ENCODE data around the gene GRIA3. TPM values are rescaled to one million over a fixed set of nuclear protein-coding genes. Genes with fewer than 3 reads are reported as not detected.

Gene GRIA3
- polyA plus RNA-seq, 1 of the 3 experiments (the other 2 are of a cell fraction), result 0.15 TPM

DNA sequence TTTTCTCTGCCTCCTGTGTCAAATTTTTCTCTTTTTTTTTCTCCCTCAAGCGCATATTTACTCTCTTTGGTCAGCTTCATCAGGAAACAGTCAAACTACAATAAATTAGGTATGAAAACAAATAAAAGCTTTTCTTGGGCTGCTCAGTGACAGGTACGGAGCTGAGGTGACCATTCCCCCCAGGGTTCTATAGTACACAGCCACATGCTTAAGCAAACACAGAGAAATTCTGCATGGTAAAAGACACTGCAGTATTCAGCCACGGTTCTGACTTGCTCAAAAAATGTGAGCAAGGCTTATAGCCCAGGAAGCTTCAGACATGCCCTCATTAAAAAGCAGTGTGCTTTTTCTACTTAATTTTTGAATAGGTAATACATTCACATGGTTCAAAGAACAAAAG is 138.5 kb downstream of the GRIA3 start:
- no peak overlapping the region for H3K27ac ChIP-seq (ENCODE audit: low read depth in 2 of 2, low read length in 1 of 2)
- H3K79me2 ChIP-seq (ENCODE audit: insufficient read depth), result no peaks in the 10 kb centered on the region
- TF ChIP-seq, protein P1, sequence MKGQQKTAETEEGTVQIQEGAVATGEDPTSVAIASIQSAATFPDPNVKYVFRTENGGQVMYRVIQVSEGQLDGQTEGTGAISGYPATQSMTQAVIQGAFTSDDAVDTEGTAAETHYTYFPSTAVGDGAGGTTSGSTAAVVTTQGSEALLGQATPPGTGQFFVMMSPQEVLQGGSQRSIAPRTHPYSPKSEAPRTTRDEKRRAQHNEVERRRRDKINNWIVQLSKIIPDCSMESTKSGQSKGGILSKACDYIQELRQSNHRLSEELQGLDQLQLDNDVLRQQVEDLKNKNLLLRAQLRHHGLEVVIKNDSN (IDR thresholded peaks at IDR 0.05; ENCODE audit: borderline replicate concordance, low read depth), result no peak
- TF ChIP-seq YY1 (IDR thresholded peaks at IDR 0.05; ENCODE audit: low read depth), result no peak
- TF ChIP-seq EZH2phosphoT487 (IDR thresholded peaks at IDR 0.05; ENCODE audit: borderline replicate concordance, low read depth), result no peak
- TF ChIP-seq FOXM1 (IDR thresholded peaks at IDR 0.05; ENCODE audit: low read depth), result no peak
- no peak for TF ChIP-seq NFIC (IDR thresholded peaks at IDR 0.05; ENCODE audit: borderline replicate concordance)
- no peak for TF ChIP-seq JUND (IDR thresholded peaks at IDR 0.05)
- no peak for TF ChIP-seq EP300 (IDR thresholded peaks at IDR 0.05; ENCODE audit: borderline replicate concordance in 1 of 2, low read depth in 1 of 2, low read length in 1 of 2)
- TF ChIP-seq TAF1 (IDR thresholded peaks at IDR 0.05; ENCODE audit: borderline replicate concordance, low read depth, low read length), result no peak
- TF ChIP-seq, protein P2, sequence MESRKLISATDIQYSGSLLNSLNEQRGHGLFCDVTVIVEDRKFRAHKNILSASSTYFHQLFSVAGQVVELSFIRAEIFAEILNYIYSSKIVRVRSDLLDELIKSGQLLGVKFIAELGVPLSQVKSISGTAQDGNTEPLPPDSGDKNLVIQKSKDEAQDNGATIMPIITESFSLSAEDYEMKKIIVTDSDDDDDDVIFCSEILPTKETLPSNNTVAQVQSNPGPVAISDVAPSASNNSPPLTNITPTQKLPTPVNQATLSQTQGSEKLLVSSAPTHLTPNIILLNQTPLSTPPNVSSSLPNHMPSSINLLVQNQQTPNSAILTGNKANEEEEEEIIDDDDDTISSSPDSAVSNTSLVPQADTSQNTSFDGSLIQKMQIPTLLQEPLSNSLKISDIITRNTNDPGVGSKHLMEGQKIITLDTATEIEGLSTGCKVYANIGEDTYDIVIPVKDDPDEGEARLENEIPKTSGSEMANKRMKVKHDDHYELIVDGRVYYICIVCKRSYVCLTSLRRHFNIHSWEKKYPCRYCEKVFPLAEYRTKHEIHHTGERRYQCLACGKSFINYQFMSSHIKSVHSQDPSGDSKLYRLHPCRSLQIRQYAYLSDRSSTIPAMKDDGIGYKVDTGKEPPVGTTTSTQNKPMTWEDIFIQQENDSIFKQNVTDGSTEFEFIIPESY (IDR thresholded peaks at IDR 0.05; ENCODE audit: borderline replicate concordance, low read depth), result no peak
- no peak for TF ChIP-seq RXRA (IDR thresholded peaks at IDR 0.05; ENCODE audit: borderline replicate concordance, low read depth)
- TF ChIP-seq GABPA (IDR thresholded peaks at IDR 0.05; ENCODE audit: low read depth), result no peak
- TF ChIP-seq, protein P3, sequence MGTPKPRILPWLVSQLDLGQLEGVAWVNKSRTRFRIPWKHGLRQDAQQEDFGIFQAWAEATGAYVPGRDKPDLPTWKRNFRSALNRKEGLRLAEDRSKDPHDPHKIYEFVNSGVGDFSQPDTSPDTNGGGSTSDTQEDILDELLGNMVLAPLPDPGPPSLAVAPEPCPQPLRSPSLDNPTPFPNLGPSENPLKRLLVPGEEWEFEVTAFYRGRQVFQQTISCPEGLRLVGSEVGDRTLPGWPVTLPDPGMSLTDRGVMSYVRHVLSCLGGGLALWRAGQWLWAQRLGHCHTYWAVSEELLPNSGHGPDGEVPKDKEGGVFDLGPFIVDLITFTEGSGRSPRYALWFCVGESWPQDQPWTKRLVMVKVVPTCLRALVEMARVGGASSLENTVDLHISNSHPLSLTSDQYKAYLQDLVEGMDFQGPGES (IDR thresholded peaks at IDR 0.05; ENCODE audit: low read depth, low read length), result no peak
- TF ChIP-seq, protein P4, sequence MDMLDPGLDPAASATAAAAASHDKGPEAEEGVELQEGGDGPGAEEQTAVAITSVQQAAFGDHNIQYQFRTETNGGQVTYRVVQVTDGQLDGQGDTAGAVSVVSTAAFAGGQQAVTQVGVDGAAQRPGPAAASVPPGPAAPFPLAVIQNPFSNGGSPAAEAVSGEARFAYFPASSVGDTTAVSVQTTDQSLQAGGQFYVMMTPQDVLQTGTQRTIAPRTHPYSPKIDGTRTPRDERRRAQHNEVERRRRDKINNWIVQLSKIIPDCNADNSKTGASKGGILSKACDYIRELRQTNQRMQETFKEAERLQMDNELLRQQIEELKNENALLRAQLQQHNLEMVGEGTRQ (IDR thresholded peaks at IDR 0.05; ENCODE audit: borderline replicate concordance, low read depth, low read length), result no peak
- no peak overlapping the region for H2AFZ ChIP-seq (ENCODE audit: low read depth)
- no peak overlapping the region for H3K9ac ChIP-seq
- DNase-seq, result no peak
- ChIA-PET CTCF (interaction anchor here (0.9 to 1.4 kb wide), 2 partner anchors 8 to 31 kb away, joined by 3 to 4 read pairs; no protein-coding TSS in a partner anchor), POLR2A (no interaction called here)
- no peaks in the 10 kb centered on the region for H3K9me2 ChIP-seq
- no peak overlapping the region for H3K4me2 ChIP-seq
- no peaks in the 10 kb centered on the region for H3K4me1 ChIP-seq (ENCODE audit: control insufficient read depth in 1 of 2, insufficient read depth in 2 of 2, low read depth in 1 of 2, low read length in 1 of 2)
- H4K20me1 ChIP-seq (ENCODE audit: insufficient read depth), result no peaks in the 10 kb centered on the region
- 22% methylated on average over 3 of the region's 3 CpGs for WGBS (ENCODE audit: low lambda C conversion rate)
- no peaks in the 10 kb centered on the region for H3K9me3 ChIP-seq
- no peaks in the 10 kb centered on the region for H3K27me3 ChIP-seq (ENCODE audit: insufficient read depth)
- H3K36me3 ChIP-seq (replicated peaks in 1 of 2; ENCODE audit: control insufficient read depth in 1 of 2, insufficient read depth in 2 of 2, low read length in 1 of 2), result no peaks in the 10 kb centered on the region
- no peak overlapping the region for H3K4me3 ChIP-seq (ENCODE audit: low read depth in 2 of 2, low read length in 1 of 2)
- H3F3A ChIP-seq (replicated peaks; ENCODE audit: insufficient read depth), result no peaks in the 10 kb centered on the region

DNA sequence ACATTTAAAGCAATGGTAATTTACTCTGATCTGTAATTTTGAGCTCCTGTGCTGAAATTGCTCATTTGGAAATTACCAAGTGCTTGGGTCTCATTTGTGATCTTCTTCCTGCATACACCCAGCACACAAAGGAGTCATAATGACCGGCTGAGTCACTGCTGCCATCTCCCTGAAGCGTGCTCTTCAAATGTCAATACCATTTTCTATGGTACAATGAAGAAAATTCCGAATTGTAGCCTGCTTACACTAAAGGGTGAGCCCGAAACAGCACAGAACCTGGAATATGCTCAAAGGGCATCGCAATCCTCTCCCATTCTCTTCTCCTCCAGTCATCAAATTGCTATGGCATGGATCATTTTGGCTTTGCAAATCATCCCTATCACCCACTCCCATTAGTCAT is 140.5 kb downstream of the GRIA3 start:
- Histone ChIP-seq H3K9ac (no peak overlapping the region), H3K9me2 (no peaks in the 10 kb centered on the region), H3K4me3 (ENCODE audit: low read depth in 2 of 2, low read length in 1 of 2) (no peak overlapping the region), H2AFZ (ENCODE audit: low read depth) (no peak overlapping the region), H3K79me2 (ENCODE audit: insufficient read depth) (no peaks in the 10 kb centered on the region), H3F3A (replicated peaks; ENCODE audit: insufficient read depth) (no peaks in the 10 kb centered on the region), H3K4me2 (no peak overlapping the region), H3K9me3 (no peaks in the 10 kb centered on the region), H3K36me3 (replicated peaks in 1 of 2; ENCODE audit: control insufficient read depth in 1 of 2, insufficient read depth in 2 of 2, low read length in 1 of 2) (no peaks in the 10 kb centered on the region), H4K20me1 (ENCODE audit: insufficient read depth) (no peaks in the 10 kb centered on the region), H3K4me1 (ENCODE audit: control insufficient read depth in 1 of 2, insufficient read depth in 2 of 2, low read depth in 1 of 2, low read length in 1 of 2) (no peaks in the 10 kb centered on the region), H3K27ac (ENCODE audit: low read depth in 2 of 2, low read length in 1 of 2) (no peak overlapping the region), H3K27me3 (ENCODE audit: insufficient read depth) (no peaks in the 10 kb centered on the region)
- DNase-seq, result no peak
- 32% methylated on average over 5 of the region's 5 CpGs for WGBS (ENCODE audit: low lambda C conversion rate)
- ChIA-PET CTCF (no interaction called here), POLR2A (no interaction called here)
- TF ChIP-seq MEF2A (IDR thresholded peaks at IDR 0.05; ENCODE audit: borderline replicate concordance, low read depth), result no peak
